Stimulated activated CD8-positive, alpha-beta memory T cell treated with anti-CD3 and anti-CD28 coated beads, Interleukin-12 subunit alpha, Interleukin-12 subunit beta, amount 100 ng/mL, for 24 hours (primary cell): ENCODE measurements around the gene ZDHHC6.
"Not testable (repeated sequence)": the region's sequence is repeated elsewhere in the genome, so short reads cannot be mapped to it uniquely, and the experiment has no call there.

Experiments used
- DNase-seq: peaks from one replicate; pipeline ENCODE4 v3.0.0-alpha.2; 2020; ENCODE audit errors: extremely low read depth

The ZDHHC6 gene

GRCh38 chr10:112446855-112447619 lies at the start of gene ZDHHC6, which contains the start of gene VTI1A:
Gene ZDHHC6, minus strand, starts transcription at chr10:112446914. Its CDS starts 1,478 bp downstream, at chr10:112445436.
Gene VTI1A, plus strand, starts transcription at chr10:112447215. Its CDS starts 159 bp downstream, at chr10:112447374.
- DNase-seq = peak; percentile 54

GRCh38 chr10:112492736-112493135 lies 46.0 kb upstream of the ZDHHC6 start:
- DNase-seq = no peak

- no peak for DNase-seq
Observed at GRCh38 chr10:112491144-112491543, 44.4 kb upstream of the ZDHHC6 start.

DNA sequence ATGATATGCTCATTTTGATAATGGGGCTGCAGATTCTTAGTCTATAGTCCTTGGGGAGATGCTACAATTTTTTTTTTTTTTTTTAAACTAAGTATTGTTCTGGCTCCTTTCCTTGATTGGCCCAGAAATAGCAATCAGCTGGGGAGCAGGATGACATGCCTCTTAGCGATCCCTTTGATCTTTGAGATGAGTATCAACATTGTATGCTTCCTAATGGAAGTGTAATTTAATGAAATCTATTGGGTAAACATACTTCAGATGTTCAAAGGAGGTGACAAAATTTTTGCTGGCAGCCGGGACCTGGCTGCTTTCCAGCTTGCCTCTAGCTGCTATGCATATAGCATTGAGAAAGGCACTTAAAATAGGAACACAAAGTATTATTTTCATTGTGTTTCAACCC lies 43.8 kb upstream of the ZDHHC6 start:
- no peak for DNase-seq

DNA sequence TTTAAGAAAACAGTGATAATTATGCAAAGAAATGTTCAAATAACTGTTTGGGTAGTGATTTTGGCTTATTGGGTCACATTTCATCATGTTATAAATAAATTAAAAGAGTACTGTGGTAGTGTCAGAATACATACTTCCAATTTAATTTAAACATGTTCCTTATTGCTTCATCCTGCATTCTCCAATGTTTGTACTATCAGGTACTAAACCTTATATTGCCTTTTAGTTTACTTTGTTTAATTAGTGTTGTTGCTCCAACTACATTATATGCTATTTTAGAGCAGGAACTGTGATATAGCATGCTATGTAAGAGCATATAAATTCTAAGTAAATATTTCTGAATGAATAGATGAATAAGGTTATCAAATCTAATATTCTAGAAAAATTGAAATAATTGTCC lies 41.2 kb upstream of the ZDHHC6 start:
- DNase-seq = no peak

DNA sequence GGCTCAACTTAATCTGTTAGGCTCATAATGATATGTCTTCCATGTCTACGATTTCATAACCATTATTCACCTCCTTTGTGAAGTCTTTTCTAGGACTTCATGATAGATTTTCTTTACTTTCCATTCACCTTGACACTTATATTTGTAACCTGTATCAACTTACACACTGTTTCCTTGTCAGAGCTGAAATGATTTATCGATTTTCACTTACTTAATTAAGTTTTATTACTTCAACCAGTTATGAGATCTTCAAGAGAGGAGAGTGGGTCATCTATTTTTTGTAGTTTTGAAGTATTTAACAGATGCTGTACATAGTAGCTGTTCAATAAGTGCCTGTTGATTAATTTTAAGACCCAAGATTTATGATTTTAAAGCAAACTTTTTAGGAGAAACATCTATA lies 37.7 kb upstream of the ZDHHC6 start:
- no peak for DNase-seq

DNA sequence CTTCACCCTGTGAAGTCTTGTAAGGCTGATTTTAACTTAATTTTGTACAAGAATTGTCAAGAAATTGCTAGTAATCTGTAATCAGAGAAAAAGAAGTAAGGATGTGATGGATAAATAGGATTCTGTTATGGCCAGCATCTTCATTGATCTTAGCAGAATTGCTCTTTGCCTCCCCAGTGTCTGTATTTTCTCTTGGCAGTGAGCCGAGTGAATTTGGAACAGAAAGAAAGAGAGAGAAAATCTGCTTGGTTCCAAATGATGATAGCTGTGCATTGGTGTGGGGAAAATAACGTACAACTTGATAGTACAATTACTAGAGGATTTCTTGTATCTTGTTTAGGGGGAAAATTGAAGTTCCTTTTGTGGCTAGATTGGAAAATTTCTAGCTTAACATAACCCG lies 34.9 kb upstream of the ZDHHC6 start:
- no peak for DNase-seq

- DNase-seq = no peak
Observed at GRCh38 chr10:112475575-112476218, 29.0 kb upstream of the ZDHHC6 start.

DNA sequence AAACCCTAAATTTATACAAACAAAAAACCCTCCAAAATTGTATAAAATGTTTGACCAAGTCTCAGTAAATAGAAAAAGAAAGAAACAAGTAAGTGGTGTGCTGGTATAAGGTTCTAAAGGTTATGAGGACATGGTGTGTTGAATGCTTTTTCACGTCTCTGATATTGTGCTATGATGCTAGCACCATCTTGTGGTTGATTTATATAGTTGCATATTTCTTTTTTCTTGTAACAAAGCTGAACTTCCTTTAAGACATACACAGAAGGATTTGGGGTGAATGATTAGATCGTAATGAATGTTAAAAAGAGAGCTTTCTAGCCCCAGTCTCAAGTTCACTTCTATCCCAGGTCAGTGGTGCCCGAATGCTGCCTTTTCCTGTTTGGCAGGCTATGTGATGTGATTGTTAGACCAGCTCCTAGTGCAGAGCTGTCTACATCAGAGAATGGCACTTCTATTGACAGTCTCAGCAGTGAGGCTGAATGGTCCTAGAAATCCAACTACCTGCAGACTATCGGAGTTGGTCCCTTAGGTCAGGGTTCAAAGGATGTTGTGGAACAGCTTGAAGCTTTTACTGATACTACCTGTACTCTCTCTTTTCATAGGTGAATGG lies 25.3 kb upstream of the ZDHHC6 start:
- DNase-seq = no peak

DNA sequence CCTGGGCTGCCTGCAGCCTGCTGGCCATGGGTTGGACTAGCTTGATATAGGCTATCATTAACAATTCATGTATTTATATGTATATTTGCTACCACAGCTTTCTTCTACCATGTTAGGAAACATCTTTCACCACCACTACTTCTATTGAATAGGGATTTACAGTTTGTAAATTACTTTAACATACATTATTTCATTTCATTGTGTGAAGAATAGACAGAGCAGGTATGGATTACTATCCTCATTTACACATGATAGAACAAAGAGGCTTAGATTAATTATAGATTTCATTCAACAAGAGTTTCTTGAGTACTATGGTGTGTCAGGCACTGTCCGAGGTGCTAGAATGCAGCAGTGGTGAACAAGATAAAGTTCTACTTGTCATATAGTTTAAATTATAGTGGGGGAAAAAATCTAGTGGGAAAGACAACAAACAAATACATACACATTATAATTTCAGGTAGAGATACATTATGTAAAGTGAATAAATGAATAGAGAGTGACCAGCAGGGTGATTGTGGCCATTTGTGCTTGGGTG lies 20.9 kb upstream of the ZDHHC6 start:
- DNase-seq = no peak

GRCh38 chr10:112466802-112467201 lies 20.1 kb upstream of the ZDHHC6 start:
- no peak for DNase-seq

- no peak for DNase-seq
Observed at GRCh38 chr10:112465299-112465883, 18.7 kb upstream of the ZDHHC6 start.

DNA sequence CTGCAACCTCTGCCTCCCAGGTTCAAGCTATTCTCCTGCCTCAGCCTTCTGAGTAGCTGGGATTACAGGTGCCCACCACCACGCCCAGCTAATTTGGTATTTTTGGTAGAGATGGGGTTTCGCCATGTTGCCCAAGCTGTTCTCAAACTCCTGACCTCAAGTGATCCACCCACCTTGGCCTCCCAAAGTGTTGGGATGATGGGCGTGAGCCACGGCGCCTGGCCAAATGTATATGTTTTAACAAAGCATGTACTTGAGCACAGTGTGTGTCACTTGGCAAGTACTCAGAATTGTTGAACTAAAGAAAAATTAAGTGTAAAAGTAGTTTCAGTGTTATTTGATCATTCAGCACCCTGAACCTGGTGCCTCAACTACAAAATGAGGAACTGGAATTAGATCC lies 17.4 kb upstream of the ZDHHC6 start:
- DNase-seq = not testable (repeated sequence)

DNA sequence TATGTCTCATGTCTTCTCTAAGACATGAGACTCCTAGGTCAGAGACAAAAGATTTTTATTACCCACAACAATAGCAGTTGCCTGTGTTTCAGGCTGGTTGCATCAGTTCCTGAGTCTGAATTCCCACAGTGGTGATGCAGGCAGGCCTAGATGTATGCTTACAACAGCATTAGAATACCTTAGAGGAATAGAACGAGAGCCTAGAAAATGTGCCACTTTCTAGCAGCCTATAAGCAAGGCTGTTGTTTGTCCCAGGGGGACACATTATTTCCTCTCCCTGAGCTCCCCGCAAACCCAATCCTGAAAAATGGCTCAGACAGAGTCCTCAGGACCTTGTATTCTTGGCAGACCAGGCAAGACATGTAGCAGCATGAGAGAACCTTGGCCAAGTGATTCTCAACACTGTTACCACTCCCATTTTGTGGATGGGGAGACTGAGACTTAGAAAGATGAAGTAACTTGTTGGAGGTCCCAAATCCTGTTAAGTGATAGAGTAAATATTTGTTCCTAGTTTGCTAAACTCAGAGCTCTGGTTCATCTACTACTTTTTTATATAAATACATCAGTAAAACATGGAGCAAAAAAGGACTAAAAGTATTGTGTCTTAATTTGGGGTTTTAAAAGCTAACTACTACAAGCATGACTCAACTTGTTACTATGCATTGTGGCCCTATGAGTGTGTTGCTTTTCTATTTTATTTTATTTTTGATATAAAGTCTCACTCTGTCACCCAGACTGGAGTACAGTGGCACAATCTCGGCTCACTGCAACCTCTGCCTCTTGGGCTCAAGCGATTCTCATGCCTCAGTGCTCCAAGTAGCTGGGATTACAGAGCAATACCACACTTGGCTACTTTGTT lies 14.5 kb upstream of the ZDHHC6 start:
- DNase-seq = no peak

DNA sequence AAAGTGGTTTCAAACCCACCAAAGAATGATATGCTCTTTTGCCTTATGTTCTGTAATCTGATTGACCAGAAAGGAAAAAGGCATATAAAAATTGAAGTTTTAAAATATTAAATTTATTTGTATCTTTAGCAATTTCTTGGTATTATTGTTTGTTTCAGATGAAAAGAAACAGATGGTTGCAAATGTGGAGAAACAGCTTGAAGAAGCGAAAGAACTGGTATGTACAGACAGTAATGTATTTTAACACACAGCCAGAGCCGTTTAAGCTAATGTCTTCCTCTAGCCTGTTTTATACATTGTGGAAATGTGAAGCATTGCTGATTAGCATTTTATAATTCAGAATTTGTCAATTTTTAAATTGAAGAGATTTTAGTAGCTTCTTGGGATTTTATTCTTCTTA lies 13.7 kb upstream of the ZDHHC6 start:
- DNase-seq = no peak

- DNase-seq = no peak
Observed at GRCh38 chr10:112456533-112456932, 9.8 kb upstream of the ZDHHC6 start.

- DNase-seq = no peak
Observed at GRCh38 chr10:112454910-112455779, 8.4 kb upstream of the ZDHHC6 start.

DNA sequence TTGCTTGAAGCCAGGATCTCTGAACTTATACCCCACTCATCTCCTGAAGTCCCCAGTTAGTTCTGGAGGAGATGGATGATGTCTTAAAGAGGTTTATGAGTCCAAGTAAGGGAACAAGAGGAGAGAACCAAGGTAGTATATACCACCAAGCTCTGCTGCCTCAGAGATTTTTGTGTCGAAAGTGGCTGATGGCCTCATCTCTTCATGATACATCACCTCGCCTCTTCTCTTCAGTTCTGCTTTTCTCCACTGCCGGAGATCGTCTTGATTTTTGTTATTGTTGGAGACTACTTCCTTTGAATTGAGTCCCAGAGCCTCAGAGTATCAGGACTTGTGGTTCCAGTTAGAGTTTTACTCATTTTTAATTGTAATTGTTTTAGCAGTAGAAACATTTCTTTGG lies 2.2 kb upstream of the ZDHHC6 start:
- DNase-seq = no peak

DNA sequence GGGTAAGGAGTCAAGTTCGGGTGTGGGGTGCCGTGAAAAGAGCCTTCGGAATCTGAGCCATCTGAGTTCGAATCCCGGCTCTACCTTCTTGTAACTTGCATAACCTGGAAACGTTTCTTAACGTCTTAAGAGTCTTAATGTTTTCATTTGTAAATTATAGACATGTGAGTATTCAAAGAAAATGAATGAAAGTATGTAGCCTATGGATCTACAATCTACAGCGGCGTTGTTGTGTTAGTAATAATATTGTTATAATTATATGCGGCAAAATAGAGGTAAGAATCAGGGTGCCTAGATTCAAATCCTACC lies 860 bp upstream of the ZDHHC6 start:
- no peak for DNase-seq

DNA sequence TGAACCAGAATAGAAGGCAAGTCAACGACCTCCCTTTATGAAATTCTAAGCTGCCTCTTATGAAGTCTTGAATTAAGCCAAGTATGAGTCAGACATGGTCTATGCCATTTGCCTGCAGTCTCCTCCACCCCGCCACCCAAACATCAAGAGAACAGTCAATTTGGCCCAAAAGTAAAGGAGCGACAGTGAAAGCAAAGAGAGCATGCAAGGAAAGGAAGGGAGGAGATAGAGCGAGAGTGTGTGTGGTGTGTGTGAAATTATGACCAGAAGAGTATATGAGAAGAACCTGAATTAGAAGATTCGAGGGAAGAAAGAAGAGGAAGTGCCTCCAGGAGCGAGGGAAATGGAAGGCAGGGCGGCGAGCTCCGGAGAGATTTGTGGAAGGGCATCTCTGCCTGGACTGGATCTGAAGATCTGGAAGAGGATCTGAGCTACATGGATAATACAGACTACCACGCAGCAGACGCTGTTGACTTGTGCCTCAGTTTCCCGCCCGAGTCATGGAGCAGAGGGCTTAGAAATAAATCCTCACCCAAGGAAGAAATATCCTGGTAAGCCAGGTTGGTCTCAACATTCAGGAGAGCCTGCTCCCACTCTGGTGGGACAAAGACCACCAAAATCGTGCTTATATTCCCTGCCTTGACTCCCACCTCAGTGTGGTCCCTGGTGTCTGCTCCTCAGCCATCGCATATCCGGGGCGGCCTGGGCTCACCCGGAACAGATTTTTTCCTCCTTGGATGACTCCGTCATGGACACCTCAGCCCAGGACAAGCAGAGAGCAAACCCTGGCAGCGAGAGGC lies 459 bp downstream of the ZDHHC6 start:
- no peak for DNase-seq
